Chondrocyte (in vitro differentiated cells): ENCODE data around the gene ECD. TPM values are rescaled to one million over a fixed set of nuclear protein-coding genes. Genes with fewer than 3 reads are reported as not detected.

Experiments
- DNase-seq: peaks from one replicate; pipeline ENCODE4 v3.0.0; 2021; ENCODE audit warnings: mixed read lengths, low spot score
- H3K27ac Mint-ChIP-seq: one replicate; pipeline ENCODE4 v1.8.0; 2021; ENCODE audit warnings: mild to moderate bottlenecking, moderate library complexity, mixed read lengths; ENCODE audit not compliant: unreplicated experiment
- H3K27me3 Mint-ChIP-seq: 2 replicates; pipeline ENCODE4 v1.8.0; 2021; ENCODE audit warnings: low read depth, mixed read lengths
- H3K36me3 Mint-ChIP-seq: 2 replicates; pipeline ENCODE4 v1.8.0; 2021; ENCODE audit warnings: low read depth, mixed read lengths
- H3K4me1 Mint-ChIP-seq: 2 replicates; pipeline ENCODE4 v1.8.0; 2021; ENCODE audit warnings: low read depth, mild to moderate bottlenecking, mixed read lengths
- H3K4me3 Mint-ChIP-seq: one replicate; pipeline ENCODE4 v1.8.0; 2021; ENCODE audit warnings: mild to moderate bottlenecking, moderate library complexity, mixed read lengths; ENCODE audit not compliant: unreplicated experiment
- H3K9me3 Mint-ChIP-seq: 2 replicates; pipeline ENCODE4 v1.8.0; 2021; ENCODE audit warnings: low read depth, mixed read lengths
- total RNA-seq: library from RNA; stranded (reverse); gene quantifications from 3 replicates; pipeline ENCODE4 v1.2.1, GENCODE V29; 2021
- TF ChIP-seq, protein P1 (sequence below): fragments of 200-600 bp; sonication (generic); IDR thresholded peaks from 2 replicates; pipeline ENCODE4 v1.5.0; 2021; ENCODE audit warnings: antibody characterized with exemption, mild to moderate bottlenecking, moderate library complexity

The ECD gene
- total RNA-seq, 1 donor from 2014 or later, result 26.6 TPM

DNA sequence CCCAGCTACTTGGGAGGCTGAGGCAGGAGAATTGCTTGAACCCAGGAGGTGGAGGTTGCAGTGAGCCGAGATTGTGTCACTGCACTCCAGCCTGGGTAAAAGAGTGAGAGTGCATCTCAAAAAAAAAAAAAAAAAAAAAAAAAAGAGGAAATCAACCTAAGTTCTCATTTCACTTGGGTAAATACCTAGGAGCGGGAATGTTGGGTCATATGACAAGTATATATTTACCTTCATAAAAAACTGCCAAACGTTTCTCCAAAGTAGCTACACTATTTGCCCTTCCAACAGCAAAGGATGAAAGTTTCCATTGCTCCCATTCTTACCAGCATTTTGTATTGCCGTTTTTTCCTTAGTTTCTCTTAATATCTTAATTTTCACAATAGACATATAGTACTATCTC, 81.0 kb downstream of the ECD start:
- Mint-ChIP-seq H3K9me3 (no peaks in the 10 kb centered on the region), H3K4me1 (peaks cover 60% of the 10 kb centered on the region), H3K4me3 (no peak overlapping the region), H3K36me3 (no peaks in the 10 kb centered on the region), H3K27ac (no peak overlapping the region), H3K27me3 (no peaks in the 10 kb centered on the region)
- no peak for DNase-seq
- TF ChIP-seq, protein P1, sequence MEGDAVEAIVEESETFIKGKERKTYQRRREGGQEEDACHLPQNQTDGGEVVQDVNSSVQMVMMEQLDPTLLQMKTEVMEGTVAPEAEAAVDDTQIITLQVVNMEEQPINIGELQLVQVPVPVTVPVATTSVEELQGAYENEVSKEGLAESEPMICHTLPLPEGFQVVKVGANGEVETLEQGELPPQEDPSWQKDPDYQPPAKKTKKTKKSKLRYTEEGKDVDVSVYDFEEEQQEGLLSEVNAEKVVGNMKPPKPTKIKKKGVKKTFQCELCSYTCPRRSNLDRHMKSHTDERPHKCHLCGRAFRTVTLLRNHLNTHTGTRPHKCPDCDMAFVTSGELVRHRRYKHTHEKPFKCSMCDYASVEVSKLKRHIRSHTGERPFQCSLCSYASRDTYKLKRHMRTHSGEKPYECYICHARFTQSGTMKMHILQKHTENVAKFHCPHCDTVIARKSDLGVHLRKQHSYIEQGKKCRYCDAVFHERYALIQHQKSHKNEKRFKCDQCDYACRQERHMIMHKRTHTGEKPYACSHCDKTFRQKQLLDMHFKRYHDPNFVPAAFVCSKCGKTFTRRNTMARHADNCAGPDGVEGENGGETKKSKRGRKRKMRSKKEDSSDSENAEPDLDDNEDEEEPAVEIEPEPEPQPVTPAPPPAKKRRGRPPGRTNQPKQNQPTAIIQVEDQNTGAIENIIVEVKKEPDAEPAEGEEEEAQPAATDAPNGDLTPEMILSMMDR, result no peak

DNA sequence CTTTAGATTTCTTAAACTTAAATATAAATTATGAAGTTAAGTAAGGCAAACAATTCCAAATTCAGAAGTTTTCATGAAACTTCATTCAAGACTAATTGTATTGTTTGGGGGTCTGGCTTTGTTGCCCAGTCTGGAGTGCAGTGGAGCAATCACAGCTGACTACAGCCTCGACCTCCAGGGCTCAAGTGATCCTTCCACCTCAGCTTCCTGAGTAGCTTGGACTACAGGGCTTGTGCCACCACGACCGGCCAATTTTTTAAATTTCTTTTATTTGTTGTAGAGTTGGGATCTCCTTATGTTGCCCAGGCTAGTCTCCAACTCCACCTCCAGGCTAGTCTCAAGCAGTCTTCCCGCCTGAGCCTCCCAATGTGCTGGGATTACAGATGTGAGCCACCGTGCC, 83.6 kb downstream of the ECD start:
- H3K9me3 Mint-ChIP-seq, result no peaks in the 10 kb centered on the region
- no peak overlapping the region for H3K4me3 Mint-ChIP-seq
- DNase-seq, result no peak
- TF ChIP-seq, protein P1, result no peak
- H3K36me3 Mint-ChIP-seq, result no peaks in the 10 kb centered on the region
- no peaks in the 10 kb centered on the region for H3K27me3 Mint-ChIP-seq
- no peak overlapping the region for H3K27ac Mint-ChIP-seq
- peaks cover 55% of the 10 kb centered on the region for H3K4me1 Mint-ChIP-seq

Other genes starting within 250 kb of the ECD start
- not detected in 3 replicates for gene PLA2G12B, start 213.2 kb downstream of the ECD start, total RNA-seq
- gene P4HA1, start 71.1 kb downstream of the ECD start, total RNA-seq, result 126 to 179 TPM (median 174 TPM) in 3 replicates
- gene NUDT13, start 57.6 kb downstream of the ECD start, total RNA-seq, result 1.7 to 2.2 TPM (median 2.0 TPM) in 3 replicates
- 19.4 to 23.7 TPM (median 20.8 TPM) in 3 replicates for gene FAM149B1, start 111 bp upstream of the ECD start, total RNA-seq
- gene DNAJC9, start 79.2 kb upstream of the ECD start, total RNA-seq, result 17.1 to 27.3 TPM (median 17.6 TPM) in 3 replicates
- 63.3 to 84.6 TPM (median 66.7 TPM) in 3 replicates for gene MRPS16, start 84.6 kb upstream of the ECD start, total RNA-seq
- 0.42 to 1.4 TPM (median 0.59 TPM) in 3 replicates for gene CFAP70, start 190.9 kb upstream of the ECD start, total RNA-seq
- 93.5 to 102 TPM (median 94.7 TPM) in 3 replicates for gene ANXA7, start 246.1 kb upstream of the ECD start, total RNA-seq